Keratinocyte (primary cell): ENCODE data around the gene GUCY1A1.

Experiments used
- CTCF ChIP-seq, 3 experiments: IDR thresholded peaks in 1 of 3; conservative IDR thresholded peaks in 1 of 3; optimal IDR thresholded peaks in 1 of 3; 2 replicates in 2 of 3; 3 replicates in 1 of 3; pipeline versions ENCODE3 to v1.5.1; 2011; ENCODE audit warnings: low read length in 3 of 3, mild to moderate bottlenecking in 3 of 3, moderate library complexity in 2 of 3, control low read depth in 1 of 3, inconsistent platforms in 1 of 3; ENCODE audit not compliant: insufficient read depth in 2 of 3; ENCODE audit errors: extremely low read depth in 1 of 3
- EZH2 ChIP-seq: IDR thresholded peaks from one replicate; pipeline ENCODE4 v1.6.1; 2012; ENCODE audit warnings: inconsistent platforms, mild to moderate bottlenecking, low read length, moderate library complexity

GRCh38 chr4:155678011-155678410, 11.4 kb downstream of the GUCY1A1 start:
- TF ChIP-seq CTCF (optimal IDR thresholded peaks at IDR 0.05 in 1 of 3, IDR thresholded peaks at IDR 0.05 in 1 of 3, conservative IDR thresholded peaks at IDR 0.05 in 1 of 3; ENCODE audit: extremely low read depth in 1 of 3, insufficient read depth in 2 of 3, low read length in 3 of 3) (no peak), EZH2 (no peak)
